GM21447 (cell line): ENCODE measurements around the gene KISS1R.
"Not testable (repeated sequence)": the region's sequence is repeated elsewhere in the genome, so short reads cannot be mapped to it uniquely, and the experiment has no call there.

ENCODE experiments used
- ATAC-seq: cut with Tn5 transposase; IDR thresholded peaks from one replicate; pipeline ENCODE4 v1.9.1; 2021; ENCODE audit not compliant: unreplicated experiment

The KISS1R gene

DNA sequence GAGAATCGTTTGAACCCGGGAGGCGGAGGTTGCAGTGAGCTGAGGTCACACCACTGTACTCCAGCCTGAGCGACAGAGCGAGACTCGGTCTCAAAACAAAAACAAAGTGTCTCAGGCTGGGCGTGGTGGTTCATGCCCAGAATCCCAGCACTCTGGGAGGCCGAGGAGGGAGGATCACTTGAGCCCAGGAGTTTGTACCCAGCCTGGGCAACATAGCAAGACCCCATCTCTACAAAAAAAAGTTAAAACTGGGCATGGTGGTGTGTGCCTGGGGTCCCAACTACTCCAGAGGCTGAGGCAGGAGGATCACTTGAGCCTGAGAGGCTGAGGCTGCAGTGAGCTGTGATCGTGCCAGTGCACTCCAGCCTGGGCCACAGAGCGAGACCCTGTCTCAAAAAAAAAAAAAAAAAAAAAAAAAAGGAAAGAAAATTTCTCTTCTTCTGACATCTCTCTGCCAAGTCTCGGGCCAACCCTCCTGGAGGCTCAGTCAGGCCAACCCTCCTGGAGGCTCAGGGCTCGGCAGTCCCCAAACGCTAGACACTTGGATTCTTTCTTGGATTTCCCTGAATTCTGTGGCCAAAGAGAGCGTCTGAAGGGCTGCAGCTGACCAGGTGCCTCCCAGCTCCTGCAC is 35.0 kb downstream of the KISS1R start:
- no peak for ATAC-seq

- no peak for ATAC-seq
Observed at GRCh38 chr19:952680-953444, 35.7 kb downstream of the KISS1R start.

DNA sequence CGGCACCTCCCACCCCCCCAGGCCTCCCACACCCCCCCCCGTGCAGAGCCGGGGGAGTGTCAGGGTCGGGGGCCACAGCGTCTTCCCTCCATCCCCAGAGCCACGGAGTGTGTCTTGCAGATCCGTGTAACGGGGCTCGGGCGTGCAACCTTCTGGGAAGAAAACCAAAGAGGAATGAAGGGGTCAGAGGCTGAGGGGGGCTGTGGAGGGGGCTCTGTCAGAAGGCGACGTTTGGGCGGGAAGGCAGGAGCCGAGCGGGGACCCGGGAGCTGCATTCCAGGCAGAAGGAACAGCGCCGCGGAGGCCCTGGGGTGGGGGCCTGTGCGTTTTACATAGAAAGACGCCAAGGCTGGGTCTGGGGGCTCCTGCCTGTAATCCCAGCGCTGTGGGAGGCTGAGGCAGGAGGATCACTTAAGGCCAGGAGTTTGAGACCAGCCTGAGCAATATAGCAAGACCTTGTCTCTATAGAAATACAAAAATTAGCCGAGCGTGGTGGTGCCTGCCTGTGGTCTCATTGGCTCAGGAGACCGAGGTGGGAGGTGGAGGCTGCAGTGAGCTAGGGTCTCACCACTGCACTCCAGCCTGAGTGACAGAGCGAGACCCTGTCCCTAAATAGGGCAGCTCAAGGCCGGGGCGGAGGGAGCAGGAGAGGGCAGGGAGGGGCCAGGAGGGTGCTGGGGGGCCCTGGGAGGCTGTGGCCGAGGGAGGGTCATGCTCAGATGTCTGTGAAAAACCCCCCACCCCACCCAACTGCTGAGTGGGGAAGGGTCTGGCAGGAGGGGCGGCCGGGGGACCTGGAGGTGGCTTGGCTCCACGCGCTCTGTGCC is 36.5 kb downstream of the KISS1R start:
- no peak for ATAC-seq

DNA sequence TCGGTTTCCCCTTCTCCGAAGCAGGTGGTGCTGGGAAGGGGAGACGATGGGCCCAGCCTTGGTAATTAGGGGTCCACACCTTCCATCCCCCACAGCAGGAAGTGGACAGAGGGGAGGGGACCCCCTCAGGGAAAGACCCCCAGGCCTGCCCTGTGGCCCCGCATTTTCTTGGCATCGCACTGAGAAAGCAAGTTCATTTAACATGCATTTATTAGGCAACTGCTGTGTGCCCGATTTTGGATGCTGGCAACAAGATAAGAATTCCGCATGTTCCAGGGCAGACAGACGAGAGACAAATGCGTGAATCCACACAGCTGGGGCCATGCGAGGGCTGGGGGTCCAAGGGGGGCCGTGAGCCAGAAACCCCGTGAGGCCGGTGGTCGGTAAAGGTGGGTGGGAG is 37.1 kb downstream of the KISS1R start:
- ATAC-seq = no peak

- no peak for ATAC-seq
Observed at GRCh38 chr19:954672-955494, 37.8 kb downstream of the KISS1R start.

GRCh38 chr19:955803-956765 is 39.0 kb downstream of the KISS1R start:
- no peak for ATAC-seq

- no peak for ATAC-seq
Observed at GRCh38 chr19:956766-957440, 39.8 kb downstream of the KISS1R start.

DNA sequence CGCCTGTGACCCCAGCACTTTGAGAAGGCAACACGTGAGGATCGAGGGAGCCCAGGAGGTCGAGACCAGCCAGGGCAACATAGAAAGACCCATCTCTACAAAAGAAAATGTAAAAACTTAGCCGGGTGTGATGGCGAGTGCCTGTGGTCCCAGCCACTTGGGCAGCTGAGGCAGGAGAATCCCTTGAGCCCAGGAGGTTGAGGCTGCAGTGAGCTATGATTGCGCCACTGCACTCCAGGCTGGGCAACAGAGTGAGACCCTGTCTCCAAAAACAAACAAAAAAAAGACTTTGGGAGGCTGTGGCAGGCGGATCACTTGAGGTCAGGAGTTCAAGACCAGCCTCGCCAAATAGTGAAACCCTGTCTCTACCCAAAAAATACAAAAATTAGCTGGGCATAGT is 40.4 kb downstream of the KISS1R start:
- not testable (repeated sequence) for ATAC-seq

- no peak for ATAC-seq
Observed at GRCh38 chr19:958967-959855, 42.1 kb downstream of the KISS1R start.

- no peak for ATAC-seq
Observed at GRCh38 chr19:960020-960419, 42.9 kb downstream of the KISS1R start.

DNA sequence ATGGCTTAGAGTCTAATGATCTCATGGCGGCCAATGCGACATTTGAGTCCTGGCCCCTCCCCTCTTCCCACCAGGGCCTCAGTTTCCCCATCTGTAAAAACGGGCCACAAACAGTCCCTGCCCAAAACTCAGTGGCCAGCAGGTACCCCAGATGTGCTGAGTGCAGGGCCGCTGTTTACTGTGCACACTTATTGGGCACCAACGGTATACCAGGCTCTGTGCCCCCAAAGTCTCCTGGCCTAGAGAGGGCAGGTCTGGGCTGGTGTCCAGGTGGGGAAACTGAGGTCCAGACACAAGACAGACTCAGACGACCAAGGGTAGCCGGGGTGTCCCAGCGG is 43.4 kb downstream of the KISS1R start:
- no peak for ATAC-seq

DNA sequence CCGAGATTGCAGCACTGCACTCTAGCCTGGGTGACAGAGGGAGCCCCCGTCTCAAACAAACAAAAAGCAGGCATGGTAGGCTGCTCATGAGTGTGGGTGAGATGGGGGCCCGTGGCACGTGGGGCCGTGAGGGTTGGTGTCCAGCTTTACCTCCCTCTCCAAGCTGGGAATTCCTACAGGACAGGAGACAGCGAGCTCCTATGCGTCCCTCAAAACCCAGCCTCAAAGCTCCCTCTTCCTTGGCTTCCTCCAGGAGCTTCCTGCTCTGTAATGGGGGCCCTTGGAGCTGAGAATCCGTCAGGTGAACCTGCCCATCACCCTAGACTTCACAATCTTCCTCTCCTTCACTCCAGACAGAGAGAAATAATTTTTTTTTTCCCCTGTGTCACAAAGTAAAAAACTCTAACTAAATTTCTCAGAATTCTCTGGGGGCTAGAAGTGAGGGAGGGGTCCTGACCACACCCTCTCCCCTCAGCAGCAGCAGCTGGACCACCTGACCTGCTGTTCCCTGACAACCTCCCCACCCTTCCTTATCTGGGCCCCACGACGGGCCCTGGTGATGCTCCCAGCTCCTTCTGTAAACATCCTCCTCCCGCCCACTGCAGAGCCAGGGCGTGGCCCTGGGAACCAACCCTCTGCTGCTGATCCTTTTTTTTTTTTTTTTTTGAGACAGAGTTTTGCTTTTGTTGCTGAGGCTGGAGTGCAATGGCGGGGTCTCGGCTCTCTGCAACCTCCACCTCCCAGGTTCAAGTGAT is 44.9 kb downstream of the KISS1R start:
- ATAC-seq = no peak

DNA sequence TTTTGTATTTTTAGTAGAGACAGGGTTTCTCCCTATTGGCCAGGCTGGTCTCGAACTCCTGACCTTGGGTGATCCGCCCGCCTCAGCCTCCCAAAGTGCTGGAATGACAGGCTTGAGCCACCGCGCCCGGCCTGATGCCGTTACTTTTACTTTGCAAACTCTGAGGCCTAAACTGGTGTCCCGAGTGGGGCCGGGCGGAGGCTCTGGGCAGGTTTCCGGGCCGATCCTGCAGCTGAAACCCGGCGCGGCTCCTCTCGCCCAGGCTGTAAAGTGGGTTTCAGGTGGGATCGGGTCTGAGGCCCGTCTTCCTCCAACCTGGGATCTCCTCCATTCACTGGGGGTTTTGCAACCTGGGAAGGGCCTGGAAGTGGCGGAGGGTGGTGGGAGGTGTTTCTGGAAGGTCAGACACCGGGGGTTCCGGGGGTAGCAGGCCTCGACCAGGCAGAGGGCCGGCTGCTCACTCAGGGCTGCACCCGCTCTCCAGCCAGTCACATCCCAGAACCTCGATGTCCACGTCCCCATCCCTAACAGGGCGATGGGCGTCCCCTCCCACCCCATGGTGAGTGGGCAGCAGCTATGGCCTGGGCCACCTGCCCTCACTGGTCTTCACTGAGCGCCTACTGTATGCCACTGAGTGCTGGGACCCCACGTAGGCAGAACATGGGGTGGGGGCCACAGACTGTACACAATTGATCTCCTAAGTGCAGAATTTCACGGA is 45.7 kb downstream of the KISS1R start:
- ATAC-seq = no peak

- no peak for ATAC-seq
Observed at GRCh38 chr19:963486-963951, 46.4 kb downstream of the KISS1R start.

GRCh38 chr19:964116-964520 is 47.0 kb downstream of the KISS1R start:
- no peak for ATAC-seq

- no peak for ATAC-seq
Observed at GRCh38 chr19:964761-965694, 47.9 kb downstream of the KISS1R start.
